ENCODE measurements around the gene TNS3. TPM values are rescaled to one million over a fixed set of nuclear protein-coding genes. Genes with fewer than 3 reads are reported as not detected.

Gene TNS3
- polyA plus RNA-seq, 1 of the 3 experiments (the other 2 are of a cell fraction) = 72.3 TPM

DNA sequence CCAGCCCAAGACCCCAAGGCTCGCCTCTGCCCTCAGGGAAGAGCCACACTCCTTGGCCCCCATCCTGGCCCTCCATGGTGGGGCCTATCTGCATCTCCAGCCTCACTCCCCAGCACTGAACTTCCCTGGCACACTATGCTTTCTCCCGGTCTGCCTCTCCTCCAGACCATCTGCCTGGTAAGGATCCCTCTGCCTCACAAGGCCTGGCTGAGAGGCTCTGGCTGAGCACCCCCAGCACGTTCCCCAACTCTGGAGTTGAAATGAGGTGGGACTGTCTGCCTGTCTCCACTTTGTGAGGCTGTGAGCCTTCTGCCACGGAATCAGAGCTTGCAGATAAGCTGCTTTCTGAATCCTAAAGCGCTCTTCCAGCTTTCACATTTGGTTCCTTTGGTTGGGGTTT is 220.7 kb downstream of the TNS3 start:
- ChIA-PET CTCF (interaction anchor here (1.2 to 2.3 kb wide), 2 partner anchors 95 to 107 kb away, joined by 3 to 9 read pairs; no protein-coding TSS in a partner anchor), POLR2A (no interaction called here)
- Histone ChIP-seq H3K4me3 (ENCODE audit: low read depth in 2 of 2, low read length in 1 of 2) (no peak overlapping the region), H3F3A (replicated peaks; ENCODE audit: insufficient read depth) (peaks cover 3% of the 10 kb centered on the region), H3K9ac (no peak overlapping the region), H3K27ac (ENCODE audit: low read depth in 2 of 2, low read length in 1 of 2) (peak overlapping the region in 1 of 2 experiments; percentile 11; a peak in 1 of 4 replicates), H3K4me1 (ENCODE audit: control insufficient read depth in 1 of 2, insufficient read depth in 2 of 2, low read depth in 1 of 2, low read length in 1 of 2) (peaks cover 2 to 10% of the 10 kb centered on the region in 2 experiments; a peak in 2 of 4 replicates), H4K20me1 (ENCODE audit: insufficient read depth) (peaks cover 71% of the 10 kb centered on the region), H3K79me2 (ENCODE audit: insufficient read depth) (peaks cover 20% of the 10 kb centered on the region; the same call in 1 of the 2 replicates), H3K36me3 (replicated peaks in 1 of 2; ENCODE audit: control insufficient read depth in 1 of 2, insufficient read depth in 2 of 2, low read length in 1 of 2) (peaks cover 4 to 9% of the 10 kb centered on the region in 2 experiments), H2AFZ (ENCODE audit: low read depth) (no peak overlapping the region), H3K27me3 (ENCODE audit: insufficient read depth) (no peaks in the 10 kb centered on the region), H3K9me2 (no peaks in the 10 kb centered on the region), H3K4me2 (peak overlapping the region; percentile 36; the same call in 1 of the 2 replicates), H3K9me3 (no peaks in the 10 kb centered on the region)
- 96% methylated on average over 5 of the region's 5 CpGs for WGBS (ENCODE audit: low lambda C conversion rate)
- TF ChIP-seq SMC3 (IDR thresholded peaks at IDR 0.05; ENCODE audit: low read depth, low read length) = no peak
- TF ChIP-seq GATA2 (CRISPR knock-in tag; IDR thresholded peaks at IDR 0.05) = no peak
- TF ChIP-seq EZH2phosphoT487 (IDR thresholded peaks at IDR 0.05; ENCODE audit: borderline replicate concordance, low read depth) = no peak
- TF ChIP-seq NFIC (IDR thresholded peaks at IDR 0.05; ENCODE audit: borderline replicate concordance) = no peak
- no peak for DNase-seq

DNA sequence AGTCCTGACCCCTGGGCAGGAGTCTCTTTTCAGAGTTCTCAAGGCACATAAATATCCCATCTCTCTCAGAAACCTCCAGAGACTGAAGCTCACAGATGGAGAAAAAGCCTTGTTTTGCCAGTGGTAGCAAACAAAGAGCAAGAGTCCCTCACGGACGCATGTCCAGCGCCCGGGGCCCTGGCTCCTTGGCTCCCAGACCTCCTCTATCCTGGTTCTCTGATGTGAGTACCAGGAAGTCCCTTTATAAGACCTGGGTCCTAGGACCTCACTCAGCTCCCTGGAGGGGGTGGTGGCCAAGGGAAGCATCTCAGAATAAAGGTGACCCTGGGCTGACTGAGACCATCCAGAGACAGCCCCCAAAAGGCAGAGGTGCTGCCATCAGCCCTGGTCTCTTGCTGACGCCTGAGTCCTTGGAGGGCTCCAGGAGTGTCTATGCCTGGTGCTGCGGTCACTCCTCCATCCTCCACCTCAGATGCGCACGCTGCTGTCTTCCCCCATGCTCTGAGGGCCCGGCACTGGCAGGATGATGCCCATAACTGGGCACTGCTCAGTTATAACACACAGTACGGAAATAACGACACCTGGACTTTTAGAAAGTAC is 221.5 kb downstream of the TNS3 start:
- H3K27me3 ChIP-seq (ENCODE audit: insufficient read depth) = no peaks in the 10 kb centered on the region
- H3K9ac ChIP-seq = no peak overlapping the region
- ChIA-PET CTCF (interaction anchor here (2.3 kb wide), 1 partner anchor 94 kb away, joined by 9 read pairs; no protein-coding TSS in a partner anchor), POLR2A (no interaction called here)
- no peak for TF ChIP-seq MXI1 (IDR thresholded peaks at IDR 0.05; ENCODE audit: low read depth, low read length)
- TF ChIP-seq GABPA (IDR thresholded peaks at IDR 0.05; ENCODE audit: low read depth) = no peak
- TF ChIP-seq CHD2 (IDR thresholded peaks at IDR 0.05; ENCODE audit: low read length, partially characterized antibody) = no peak
- TF ChIP-seq JUND (IDR thresholded peaks at IDR 0.05) = no peak
- no peak for TF ChIP-seq EP300 (IDR thresholded peaks at IDR 0.05; ENCODE audit: borderline replicate concordance in 1 of 2, low read depth in 1 of 2, low read length in 1 of 2)
- TF ChIP-seq MEF2A (IDR thresholded peaks at IDR 0.05; ENCODE audit: borderline replicate concordance, low read depth) = no peak
- TF ChIP-seq FOXM1 (IDR thresholded peaks at IDR 0.05; ENCODE audit: low read depth) = no peak
- TF ChIP-seq RXRA (IDR thresholded peaks at IDR 0.05; ENCODE audit: borderline replicate concordance, low read depth) = no peak
- TF ChIP-seq GATA2 (CRISPR knock-in tag; IDR thresholded peaks at IDR 0.05) = no peak
- TF ChIP-seq TEAD4 (IDR thresholded peaks at IDR 0.05; ENCODE audit: borderline replicate concordance, insufficient read depth) = no peak
- TF ChIP-seq, protein P1, sequence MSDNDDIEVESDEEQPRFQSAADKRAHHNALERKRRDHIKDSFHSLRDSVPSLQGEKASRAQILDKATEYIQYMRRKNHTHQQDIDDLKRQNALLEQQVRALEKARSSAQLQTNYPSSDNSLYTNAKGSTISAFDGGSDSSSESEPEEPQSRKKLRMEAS (IDR thresholded peaks at IDR 0.05; ENCODE audit: low read depth) = no peak
- no peak for TF ChIP-seq RCOR1 (IDR thresholded peaks at IDR 0.05; ENCODE audit: low read length)
- no peak for TF ChIP-seq SIN3A (IDR thresholded peaks at IDR 0.05; ENCODE audit: borderline replicate concordance, low read depth, low read length)
- no peak for TF ChIP-seq TAF1 (IDR thresholded peaks at IDR 0.05; ENCODE audit: borderline replicate concordance, low read depth, low read length)
- TF ChIP-seq SMC3 (IDR thresholded peaks at IDR 0.05; ENCODE audit: low read depth, low read length) = no peak
- no peak for TF ChIP-seq NFIC (IDR thresholded peaks at IDR 0.05; ENCODE audit: borderline replicate concordance)
- TF ChIP-seq, protein P2, sequence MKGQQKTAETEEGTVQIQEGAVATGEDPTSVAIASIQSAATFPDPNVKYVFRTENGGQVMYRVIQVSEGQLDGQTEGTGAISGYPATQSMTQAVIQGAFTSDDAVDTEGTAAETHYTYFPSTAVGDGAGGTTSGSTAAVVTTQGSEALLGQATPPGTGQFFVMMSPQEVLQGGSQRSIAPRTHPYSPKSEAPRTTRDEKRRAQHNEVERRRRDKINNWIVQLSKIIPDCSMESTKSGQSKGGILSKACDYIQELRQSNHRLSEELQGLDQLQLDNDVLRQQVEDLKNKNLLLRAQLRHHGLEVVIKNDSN (IDR thresholded peaks at IDR 0.05; ENCODE audit: borderline replicate concordance, low read depth) = no peak
- no peak for TF ChIP-seq RFX5 (IDR thresholded peaks at IDR 0.05; ENCODE audit: low read length)
- TF ChIP-seq, protein P3, sequence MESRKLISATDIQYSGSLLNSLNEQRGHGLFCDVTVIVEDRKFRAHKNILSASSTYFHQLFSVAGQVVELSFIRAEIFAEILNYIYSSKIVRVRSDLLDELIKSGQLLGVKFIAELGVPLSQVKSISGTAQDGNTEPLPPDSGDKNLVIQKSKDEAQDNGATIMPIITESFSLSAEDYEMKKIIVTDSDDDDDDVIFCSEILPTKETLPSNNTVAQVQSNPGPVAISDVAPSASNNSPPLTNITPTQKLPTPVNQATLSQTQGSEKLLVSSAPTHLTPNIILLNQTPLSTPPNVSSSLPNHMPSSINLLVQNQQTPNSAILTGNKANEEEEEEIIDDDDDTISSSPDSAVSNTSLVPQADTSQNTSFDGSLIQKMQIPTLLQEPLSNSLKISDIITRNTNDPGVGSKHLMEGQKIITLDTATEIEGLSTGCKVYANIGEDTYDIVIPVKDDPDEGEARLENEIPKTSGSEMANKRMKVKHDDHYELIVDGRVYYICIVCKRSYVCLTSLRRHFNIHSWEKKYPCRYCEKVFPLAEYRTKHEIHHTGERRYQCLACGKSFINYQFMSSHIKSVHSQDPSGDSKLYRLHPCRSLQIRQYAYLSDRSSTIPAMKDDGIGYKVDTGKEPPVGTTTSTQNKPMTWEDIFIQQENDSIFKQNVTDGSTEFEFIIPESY (IDR thresholded peaks at IDR 0.05; ENCODE audit: borderline replicate concordance, low read depth) = no peak
- peaks cover 20% of the 10 kb centered on the region; the same call in 1 of the 2 replicates for H3K79me2 ChIP-seq (ENCODE audit: insufficient read depth)
- no peak overlapping the region for H3K4me3 ChIP-seq (ENCODE audit: low read depth in 2 of 2, low read length in 1 of 2)
- peaks cover 74% of the 10 kb centered on the region for H4K20me1 ChIP-seq (ENCODE audit: insufficient read depth)
- 96% methylated on average over 9 of the region's 11 CpGs for WGBS (ENCODE audit: low lambda C conversion rate)
- peaks cover 4 to 11% of the 10 kb centered on the region in 2 experiments for H3K36me3 ChIP-seq (replicated peaks in 1 of 2; ENCODE audit: control insufficient read depth in 1 of 2, insufficient read depth in 2 of 2, low read length in 1 of 2)
- no peaks in the 10 kb centered on the region for H3K9me3 ChIP-seq
- peaks cover 3% of the 10 kb centered on the region for H3F3A ChIP-seq (replicated peaks; ENCODE audit: insufficient read depth)
- no peaks in the 10 kb centered on the region for H3K9me2 ChIP-seq
- H2AFZ ChIP-seq (ENCODE audit: low read depth) = no peak overlapping the region
- no peak for DNase-seq
- no peak overlapping the region for H3K27ac ChIP-seq (ENCODE audit: low read depth in 2 of 2, low read length in 1 of 2)
- H3K4me1 ChIP-seq (ENCODE audit: control insufficient read depth in 1 of 2, insufficient read depth in 2 of 2, low read depth in 1 of 2, low read length in 1 of 2) = peaks cover 9 to 10% of the 10 kb centered on the region in 2 experiments; a peak in 2 of 4 replicates
- H3K4me2 ChIP-seq = no peak overlapping the region

Data from SK-N-SH (cell line).